ENCODE measurements around the gene CALY. TPM values are rescaled to one million over a fixed set of nuclear protein-coding genes. Genes with fewer than 3 reads are reported as not detected.

The CALY gene
- total RNA-seq, 1 donor: not detected

- H3K4me1 ChIP-seq (ENCODE audit: insufficient read depth, low read length): no peaks in the 10 kb centered on the region
- no peaks in the 10 kb centered on the region for H3K79me2 ChIP-seq (ENCODE audit: insufficient read depth, low read length)
- DNase-seq (ENCODE audit: insufficient read length, low spot score, missing footprints): peak; percentile 82
- H3K36me3 ChIP-seq (ENCODE audit: insufficient read depth, low read length): no peaks in the 10 kb centered on the region
- H4K20me1 ChIP-seq (ENCODE audit: insufficient read depth, low read length): no peaks in the 10 kb centered on the region
- H3K27me3 ChIP-seq (ENCODE audit: insufficient read depth, low read length): no peaks in the 10 kb centered on the region
- TF ChIP-seq CTCF (IDR thresholded peaks at IDR 0.05; ENCODE audit: extremely low read depth, low read depth, low read length): no peak
- no peak overlapping the region for H3K27ac ChIP-seq (ENCODE audit: low read depth, low read length)
- peak overlapping the region; percentile 70 for H2AFZ ChIP-seq (ENCODE audit: low read length)
- peak overlapping the region; percentile 72 for H3K4me2 ChIP-seq (ENCODE audit: insufficient read depth, low read length)
- no peaks in the 10 kb centered on the region for H3K9me3 ChIP-seq (ENCODE audit: low read depth, low read length)
- H3K4me3 ChIP-seq (ENCODE audit: insufficient read depth, low read length): peak overlapping the region; percentile 71
Measured at GRCh38 chr10:133356549-133357284, 20.0 kb upstream of the CALY start.

GRCh38 chr10:133355991-133356390, 19.3 kb upstream of the CALY start:
- H3K4me2 ChIP-seq (ENCODE audit: insufficient read depth, low read length): no peak overlapping the region
- H3K36me3 ChIP-seq (ENCODE audit: insufficient read depth, low read length): no peaks in the 10 kb centered on the region
- DNase-seq (ENCODE audit: insufficient read length, low spot score, missing footprints): no peak
- no peak overlapping the region for H3K27ac ChIP-seq (ENCODE audit: low read depth, low read length)
- no peak overlapping the region for H2AFZ ChIP-seq (ENCODE audit: low read length)
- H3K9me3 ChIP-seq (ENCODE audit: low read depth, low read length): no peaks in the 10 kb centered on the region
- no peak overlapping the region for H3K4me3 ChIP-seq (ENCODE audit: insufficient read depth, low read length)
- no peaks in the 10 kb centered on the region for H3K27me3 ChIP-seq (ENCODE audit: insufficient read depth, low read length)
- H3K79me2 ChIP-seq (ENCODE audit: insufficient read depth, low read length): no peaks in the 10 kb centered on the region
- no peaks in the 10 kb centered on the region for H3K4me1 ChIP-seq (ENCODE audit: insufficient read depth, low read length)
- no peaks in the 10 kb centered on the region for H4K20me1 ChIP-seq (ENCODE audit: insufficient read depth, low read length)
- TF ChIP-seq CTCF (IDR thresholded peaks at IDR 0.05; ENCODE audit: extremely low read depth, low read depth, low read length): no peak

GRCh38 chr10:133355266-133355665, 18.6 kb upstream of the CALY start:
- DNase-seq (ENCODE audit: insufficient read length, low spot score, missing footprints): no peak
- Histone ChIP-seq H3K4me1 (ENCODE audit: insufficient read depth, low read length) (no peaks in the 10 kb centered on the region), H3K4me3 (ENCODE audit: insufficient read depth, low read length) (no peak overlapping the region), H3K4me2 (ENCODE audit: insufficient read depth, low read length) (no peak overlapping the region), H3K27ac (ENCODE audit: low read depth, low read length) (no peak overlapping the region), H4K20me1 (ENCODE audit: insufficient read depth, low read length) (no peaks in the 10 kb centered on the region), H3K36me3 (ENCODE audit: insufficient read depth, low read length) (no peaks in the 10 kb centered on the region), H3K27me3 (ENCODE audit: insufficient read depth, low read length) (no peaks in the 10 kb centered on the region), H3K9me3 (ENCODE audit: low read depth, low read length) (no peaks in the 10 kb centered on the region), H2AFZ (ENCODE audit: low read length) (no peak overlapping the region), H3K79me2 (ENCODE audit: insufficient read depth, low read length) (no peaks in the 10 kb centered on the region)
- TF ChIP-seq CTCF (IDR thresholded peaks at IDR 0.05; ENCODE audit: extremely low read depth, low read depth, low read length): no peak

- no peaks in the 10 kb centered on the region for H3K36me3 ChIP-seq (ENCODE audit: insufficient read depth, low read length)
- no peak overlapping the region for H3K4me3 ChIP-seq (ENCODE audit: insufficient read depth, low read length)
- no peaks in the 10 kb centered on the region for H3K9me3 ChIP-seq (ENCODE audit: low read depth, low read length)
- no peak for TF ChIP-seq CTCF (IDR thresholded peaks at IDR 0.05; ENCODE audit: extremely low read depth, low read depth, low read length)
- no peaks in the 10 kb centered on the region for H3K79me2 ChIP-seq (ENCODE audit: insufficient read depth, low read length)
- H3K4me1 ChIP-seq (ENCODE audit: insufficient read depth, low read length): no peaks in the 10 kb centered on the region
- no peak overlapping the region for H3K27ac ChIP-seq (ENCODE audit: low read depth, low read length)
- H4K20me1 ChIP-seq (ENCODE audit: insufficient read depth, low read length): no peaks in the 10 kb centered on the region
- no peak for DNase-seq (ENCODE audit: insufficient read length, low spot score, missing footprints)
- H3K27me3 ChIP-seq (ENCODE audit: insufficient read depth, low read length): no peaks in the 10 kb centered on the region
- no peak overlapping the region for H3K4me2 ChIP-seq (ENCODE audit: insufficient read depth, low read length)
- no peak overlapping the region for H2AFZ ChIP-seq (ENCODE audit: low read length)
Measured at GRCh38 chr10:133354672-133355240, 18.1 kb upstream of the CALY start.

All from osteoblast (primary cell).